ENCODE data around the gene ALDH3A1. TPM values are rescaled to one million over a fixed set of nuclear protein-coding genes. Genes with fewer than 3 reads are reported as not detected.

The ALDH3A1 gene
- polyA plus RNA-seq, 3 donors: not detected

DNA sequence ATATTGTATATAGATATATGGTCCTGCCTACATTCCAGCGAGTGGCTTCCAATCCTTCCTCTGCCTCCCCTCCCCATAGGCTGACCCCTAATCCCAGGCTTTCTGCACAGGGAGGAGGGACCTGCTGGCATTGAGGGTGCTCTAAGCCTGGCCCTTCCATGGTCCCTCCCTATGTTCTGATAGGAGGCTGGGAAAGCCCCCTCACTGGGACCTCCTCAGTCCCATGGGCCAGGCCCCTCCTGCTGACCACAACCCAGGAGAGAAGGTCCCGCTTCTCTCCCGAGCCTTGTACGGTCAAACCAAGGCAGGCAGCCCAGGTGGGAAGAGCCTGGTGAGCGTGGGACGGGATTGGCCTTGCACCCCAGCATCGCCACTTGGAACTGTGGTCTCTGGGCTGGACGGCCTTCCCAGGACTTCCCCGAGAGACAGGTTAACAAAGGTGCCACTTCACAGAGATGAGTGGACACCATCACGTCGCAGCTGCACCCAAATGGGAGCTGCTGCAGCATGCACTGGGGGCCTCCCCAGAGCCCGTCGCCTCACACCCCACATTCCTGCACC, 859 bp downstream of the ALDH3A1 start:
- no peak overlapping the region for H3K27ac ChIP-seq (ENCODE audit: low read depth in 1 of 2, low read length in 2 of 2)
- no peaks in the 10 kb centered on the region for H3K9me3 ChIP-seq (replicated peaks in 1 of 2; ENCODE audit: control insufficient read depth in 1 of 2, insufficient read depth in 1 of 2, low read length in 2 of 2)
- no peaks in the 10 kb centered on the region for H3K27me3 ChIP-seq (ENCODE audit: control insufficient read depth in 2 of 2, insufficient read depth in 2 of 2, low read length in 2 of 2)
- Mint-ChIP-seq H3K4me1 (peaks cover 9% of the 10 kb centered on the region), H3K27ac (no peak overlapping the region), H3K27me3 (ENCODE audit: low read depth in 3 of 3) (peaks cover 5 to 16% (median 8%) of the 10 kb centered on the region in 3 donors), H3K36me3 (no peaks in the 10 kb centered on the region), H3K4me3 (no peak overlapping the region), H3K9me3 (peaks cover 0 to 1% (median 0%) of the 10 kb centered on the region in 7 donors)
- H2AFZ ChIP-seq (ENCODE audit: insufficient read depth, low read depth, low read length, poor library complexity, severe bottlenecking): no peak overlapping the region
- WGBS (ENCODE audit: insufficient coverage): over 99% methylated on average over 9 of the region's 13 CpGs
- no peak overlapping the region for H3K4me3 ChIP-seq (replicated peaks in 1 of 3; ENCODE audit: low read depth in 2 of 3, low read length in 3 of 3)
- peaks cover 8 to 9% of the 10 kb centered on the region in 2 donors for H3K4me1 ChIP-seq (ENCODE audit: control insufficient read depth in 1 of 2, insufficient read depth in 2 of 2, low read length in 2 of 2)
- no peak for DNase-seq
- H3K36me3 ChIP-seq (replicated peaks in 1 of 2; ENCODE audit: control insufficient read depth in 1 of 2, insufficient read depth in 2 of 2, low read length in 2 of 2): no peaks in the 10 kb centered on the region
- H4K20me1 ChIP-seq (ENCODE audit: insufficient read depth, low read length): no peaks in the 10 kb centered on the region
- no peak overlapping the region for H3K4me2 ChIP-seq (replicated peaks; ENCODE audit: extremely low read depth, low read length, poor library complexity, severe bottlenecking)
- no peaks in the 10 kb centered on the region for H3K79me2 ChIP-seq (ENCODE audit: insufficient read depth, low read length)
- TF ChIP-seq, protein P1, sequence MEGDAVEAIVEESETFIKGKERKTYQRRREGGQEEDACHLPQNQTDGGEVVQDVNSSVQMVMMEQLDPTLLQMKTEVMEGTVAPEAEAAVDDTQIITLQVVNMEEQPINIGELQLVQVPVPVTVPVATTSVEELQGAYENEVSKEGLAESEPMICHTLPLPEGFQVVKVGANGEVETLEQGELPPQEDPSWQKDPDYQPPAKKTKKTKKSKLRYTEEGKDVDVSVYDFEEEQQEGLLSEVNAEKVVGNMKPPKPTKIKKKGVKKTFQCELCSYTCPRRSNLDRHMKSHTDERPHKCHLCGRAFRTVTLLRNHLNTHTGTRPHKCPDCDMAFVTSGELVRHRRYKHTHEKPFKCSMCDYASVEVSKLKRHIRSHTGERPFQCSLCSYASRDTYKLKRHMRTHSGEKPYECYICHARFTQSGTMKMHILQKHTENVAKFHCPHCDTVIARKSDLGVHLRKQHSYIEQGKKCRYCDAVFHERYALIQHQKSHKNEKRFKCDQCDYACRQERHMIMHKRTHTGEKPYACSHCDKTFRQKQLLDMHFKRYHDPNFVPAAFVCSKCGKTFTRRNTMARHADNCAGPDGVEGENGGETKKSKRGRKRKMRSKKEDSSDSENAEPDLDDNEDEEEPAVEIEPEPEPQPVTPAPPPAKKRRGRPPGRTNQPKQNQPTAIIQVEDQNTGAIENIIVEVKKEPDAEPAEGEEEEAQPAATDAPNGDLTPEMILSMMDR (IDR thresholded peaks at IDR 0.05): no peak
- intact Hi-C loops (cut with micrococcal nuclease): loop anchor here in 1 of 2 donors (5.0 kb wide), 1 partner anchor 45 kb away; no protein-coding TSS in a partner anchor
- H3K9ac ChIP-seq (ENCODE audit: insufficient read depth, low read length, poor library complexity, severe bottlenecking): no peak overlapping the region

DNA sequence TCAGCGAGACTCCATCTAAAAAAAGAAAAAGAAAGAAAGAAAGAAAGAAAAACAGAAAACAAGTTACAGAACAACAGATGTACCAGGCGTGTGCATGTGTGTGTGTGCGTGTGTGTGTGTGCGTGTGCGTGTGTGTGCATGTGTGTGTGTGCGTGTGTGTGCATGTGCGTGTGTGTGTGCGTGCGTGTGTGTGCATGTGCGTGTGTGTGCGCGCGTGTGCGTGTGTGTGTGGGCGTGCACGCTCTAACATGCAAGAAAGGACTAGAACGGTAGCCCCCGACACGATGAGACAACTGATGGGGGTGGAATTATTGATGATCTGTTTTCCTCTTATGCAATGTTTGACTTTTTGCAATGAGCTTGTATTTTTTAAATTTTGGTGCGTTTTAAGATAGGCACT, 1.6 kb downstream of the ALDH3A1 start:
- TF ChIP-seq, protein P1 (IDR thresholded peaks at IDR 0.05): no peak
- no peak overlapping the region for H3K27ac Mint-ChIP-seq

More for the DNA sequence above, 1.6 kb downstream of the ALDH3A1 start:
- H3K27me3 Mint-ChIP-seq (ENCODE audit: low read depth in 3 of 3): peaks cover 7 to 13% (median 8%) of the 10 kb centered on the region in 3 donors
- no peak overlapping the region for H3K9ac ChIP-seq (ENCODE audit: insufficient read depth, low read length, poor library complexity, severe bottlenecking)
- intact Hi-C loops (cut with micrococcal nuclease): loop anchor here in 1 of 2 donors (5.0 kb wide), 1 partner anchor 44 kb away; no protein-coding TSS in a partner anchor
- H3K36me3 Mint-ChIP-seq: no peaks in the 10 kb centered on the region
- H3K79me2 ChIP-seq (ENCODE audit: insufficient read depth, low read length): no peaks in the 10 kb centered on the region
- H3K4me1 ChIP-seq (ENCODE audit: control insufficient read depth in 1 of 2, insufficient read depth in 2 of 2, low read length in 2 of 2): peaks cover 8 to 9% of the 10 kb centered on the region in 2 donors
- H3K36me3 ChIP-seq (replicated peaks in 1 of 2; ENCODE audit: control insufficient read depth in 1 of 2, insufficient read depth in 2 of 2, low read length in 2 of 2): no peaks in the 10 kb centered on the region
- no peaks in the 10 kb centered on the region for H3K27me3 ChIP-seq (ENCODE audit: control insufficient read depth in 2 of 2, insufficient read depth in 2 of 2, low read length in 2 of 2)
- no peak overlapping the region for H2AFZ ChIP-seq (ENCODE audit: insufficient read depth, low read depth, low read length, poor library complexity, severe bottlenecking)
- 92% methylated on average over 17 of the region's 20 CpGs for WGBS (ENCODE audit: insufficient coverage)
- H4K20me1 ChIP-seq (ENCODE audit: insufficient read depth, low read length): no peaks in the 10 kb centered on the region
- H3K4me1 Mint-ChIP-seq: peaks cover 9% of the 10 kb centered on the region
- no peak overlapping the region for H3K4me3 ChIP-seq (replicated peaks in 1 of 3; ENCODE audit: low read depth in 2 of 3, low read length in 3 of 3)
- H3K9me3 ChIP-seq (replicated peaks in 1 of 2; ENCODE audit: control insufficient read depth in 1 of 2, insufficient read depth in 1 of 2, low read length in 2 of 2): no peaks in the 10 kb centered on the region
- peaks cover 0 to 1% (median 0%) of the 10 kb centered on the region in 7 donors for H3K9me3 Mint-ChIP-seq
- no peak overlapping the region for H3K4me3 Mint-ChIP-seq
- DNase-seq: no peak
- no peak overlapping the region for H3K27ac ChIP-seq (ENCODE audit: low read depth in 1 of 2, low read length in 2 of 2)
- no peak overlapping the region for H3K4me2 ChIP-seq (replicated peaks; ENCODE audit: extremely low read depth, low read length, poor library complexity, severe bottlenecking)
